ENCODE results near the gene ENOX1.

DNA sequence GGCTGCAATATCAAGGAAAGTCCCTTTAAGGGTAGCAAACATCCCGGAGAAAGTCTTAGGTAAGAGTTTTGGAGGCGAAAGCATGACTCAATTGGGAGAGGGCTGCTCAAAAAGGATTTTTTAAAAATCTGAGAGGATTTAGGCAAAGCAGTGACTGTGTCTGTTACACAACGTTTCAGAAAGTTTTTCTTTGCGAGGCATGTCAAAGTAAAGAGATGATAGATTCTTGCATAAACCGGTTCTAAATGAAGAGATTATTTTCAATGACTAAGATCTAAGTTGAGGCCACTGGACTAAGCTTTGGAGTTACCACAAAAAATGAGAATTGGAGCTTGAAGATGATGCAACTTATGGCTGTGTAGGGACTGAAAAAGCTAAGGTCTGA is 43.7 kb upstream of the ENOX1 start:
- TF ChIP-seq POLR2AphosphoS5 (IDR thresholded peaks at IDR 0.05; ENCODE audit: low read depth, low read length) (no peak), TAF1 (IDR thresholded peaks at IDR 0.05; ENCODE audit: borderline replicate concordance, insufficient read depth, low read length) (no peak), SIN3A (IDR thresholded peaks at IDR 0.05; ENCODE audit: borderline replicate concordance, insufficient read depth, low read length) (no peak), FOXP2 (optimal IDR thresholded peaks at IDR 0.05; ENCODE audit: borderline replicate concordance, extremely low read depth, extremely low read length, insufficient read depth) (no peak)
- TF ChIP-seq, protein P1, sequence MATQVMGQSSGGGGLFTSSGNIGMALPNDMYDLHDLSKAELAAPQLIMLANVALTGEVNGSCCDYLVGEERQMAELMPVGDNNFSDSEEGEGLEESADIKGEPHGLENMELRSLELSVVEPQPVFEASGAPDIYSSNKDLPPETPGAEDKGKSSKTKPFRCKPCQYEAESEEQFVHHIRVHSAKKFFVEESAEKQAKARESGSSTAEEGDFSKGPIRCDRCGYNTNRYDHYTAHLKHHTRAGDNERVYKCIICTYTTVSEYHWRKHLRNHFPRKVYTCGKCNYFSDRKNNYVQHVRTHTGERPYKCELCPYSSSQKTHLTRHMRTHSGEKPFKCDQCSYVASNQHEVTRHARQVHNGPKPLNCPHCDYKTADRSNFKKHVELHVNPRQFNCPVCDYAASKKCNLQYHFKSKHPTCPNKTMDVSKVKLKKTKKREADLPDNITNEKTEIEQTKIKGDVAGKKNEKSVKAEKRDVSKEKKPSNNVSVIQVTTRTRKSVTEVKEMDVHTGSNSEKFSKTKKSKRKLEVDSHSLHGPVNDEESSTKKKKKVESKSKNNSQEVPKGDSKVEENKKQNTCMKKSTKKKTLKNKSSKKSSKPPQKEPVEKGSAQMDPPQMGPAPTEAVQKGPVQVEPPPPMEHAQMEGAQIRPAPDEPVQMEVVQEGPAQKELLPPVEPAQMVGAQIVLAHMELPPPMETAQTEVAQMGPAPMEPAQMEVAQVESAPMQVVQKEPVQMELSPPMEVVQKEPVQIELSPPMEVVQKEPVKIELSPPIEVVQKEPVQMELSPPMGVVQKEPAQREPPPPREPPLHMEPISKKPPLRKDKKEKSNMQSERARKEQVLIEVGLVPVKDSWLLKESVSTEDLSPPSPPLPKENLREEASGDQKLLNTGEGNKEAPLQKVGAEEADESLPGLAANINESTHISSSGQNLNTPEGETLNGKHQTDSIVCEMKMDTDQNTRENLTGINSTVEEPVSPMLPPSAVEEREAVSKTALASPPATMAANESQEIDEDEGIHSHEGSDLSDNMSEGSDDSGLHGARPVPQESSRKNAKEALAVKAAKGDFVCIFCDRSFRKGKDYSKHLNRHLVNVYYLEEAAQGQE (IDR thresholded peaks at IDR 0.05; ENCODE audit: insufficient read depth in 1 of 2, low read depth in 2 of 2, low read length in 2 of 2), result no peak

All from PFSK-1 (cell line).